Astrocyte (in vitro differentiated cells and primary cell): ENCODE results near the gene PRDM10. TPM values are rescaled to one million over a fixed set of nuclear protein-coding genes. Genes with fewer than 3 reads are reported as not detected.

ENCODE experiments used
- DNase-seq: peaks from one replicate; pipeline ENCODE4 v3.0.0-alpha.2; 2010; ENCODE audit warnings: low read depth
- FAIRE-seq: peaks from 2 replicates; lab custom pipeline; 2011; peaks lifted over from hg19 to GRCh38; lab: Jason Lieb, UNC
- H2AFZ ChIP-seq: 2 replicates; pipeline ENCODE4 v1.6.0; 2012; ENCODE audit warnings: low read depth, low read length, inconsistent platforms
- H3K27ac ChIP-seq: 2 replicates; pipeline ENCODE4 v1.5.1; 2011; ENCODE audit warnings: low read depth, low read length, inconsistent platforms
- H3K27me3 ChIP-seq: 2 replicates; pipeline ENCODE4 v1.6.0; 2011; ENCODE audit warnings: low read length, inconsistent platforms; ENCODE audit not compliant: insufficient read depth
- H3K36me3 ChIP-seq: 2 replicates; pipeline ENCODE4 v1.5.1; 2011; ENCODE audit warnings: low read length, inconsistent platforms; ENCODE audit not compliant: insufficient read depth
- H3K4me1 ChIP-seq: 2 replicates; pipeline ENCODE4 v1.5.1; 2011; ENCODE audit warnings: low read length, inconsistent platforms; ENCODE audit not compliant: insufficient read depth
- H3K4me2 ChIP-seq: 2 replicates; pipeline ENCODE4 v1.6.0; 2012; ENCODE audit warnings: low read length, inconsistent platforms
- H3K4me3 ChIP-seq: 2 replicates; pipeline ENCODE4 v1.5.1; 2011; ENCODE audit warnings: low read depth, mild to moderate bottlenecking, low read length, inconsistent platforms; ENCODE audit not compliant: insufficient read depth
- H3K79me2 ChIP-seq: 2 replicates; pipeline ENCODE4 v1.6.0; 2012; ENCODE audit warnings: mild to moderate bottlenecking, low read length, inconsistent platforms; ENCODE audit not compliant: insufficient read depth
- H3K9ac ChIP-seq: 2 replicates; pipeline ENCODE4 v1.6.0; 2012; ENCODE audit warnings: mild to moderate bottlenecking, low read length, inconsistent platforms
- H3K9me3 ChIP-seq: 2 replicates; pipeline ENCODE4 v1.5.1; 2012; ENCODE audit warnings: low read depth, mild to moderate bottlenecking, low read length, inconsistent platforms; ENCODE audit not compliant: insufficient read depth
- H4K20me1 ChIP-seq: 2 replicates; pipeline ENCODE4 v1.6.0; 2012; ENCODE audit warnings: low read length, inconsistent platforms; ENCODE audit not compliant: insufficient read depth
- H3K27ac Mint-ChIP-seq: one replicate; pipeline ENCODE4 v1.8.0; 2021; ENCODE audit warnings: mild to moderate bottlenecking, mixed read lengths; ENCODE audit not compliant: unreplicated experiment
- H3K27me3 Mint-ChIP-seq: one replicate; pipeline ENCODE4 v1.8.0; 2021; ENCODE audit warnings: low read depth, mixed read lengths; ENCODE audit not compliant: unreplicated experiment
- H3K36me3 Mint-ChIP-seq: one replicate; pipeline ENCODE4 v1.8.0; 2021; ENCODE audit warnings: low read depth, mixed read lengths; ENCODE audit not compliant: unreplicated experiment
- H3K4me1 Mint-ChIP-seq: one replicate; pipeline ENCODE4 v1.8.0; 2021; ENCODE audit warnings: low read depth, mixed read lengths; ENCODE audit not compliant: unreplicated experiment
- H3K4me3 Mint-ChIP-seq: one replicate; pipeline ENCODE4 v1.8.0; 2021; ENCODE audit warnings: mild to moderate bottlenecking, moderate library complexity, mixed read lengths; ENCODE audit not compliant: unreplicated experiment
- H3K9me3 Mint-ChIP-seq: one replicate; pipeline ENCODE4 v1.8.0; 2021; ENCODE audit warnings: mild to moderate bottlenecking, mixed read lengths; ENCODE audit not compliant: unreplicated experiment
- CTCF ChIP-seq: IDR thresholded peaks from 2 replicates; pipeline ENCODE4 v1.5.1; 2011; ENCODE audit warnings: low read depth, mild to moderate bottlenecking, inconsistent platforms, low read length, moderate library complexity; ENCODE audit not compliant: insufficient read depth
- EZH2 ChIP-seq: IDR thresholded peaks from 2 replicates; pipeline ENCODE4 v1.6.1; 2012; ENCODE audit warnings: mild to moderate bottlenecking, low read length, inconsistent platforms; ENCODE audit not compliant: insufficient read depth
- total RNA-seq: library from RNA; stranded (reverse); gene quantifications from 2 replicates; pipeline ENCODE4 v1.2.1, GENCODE V29; 2021

Gene PRDM10
- total RNA-seq, 1 donor from 2014 or later, result 10.1 TPM

- no peaks in the 10 kb centered on the region for H3K9me3 Mint-ChIP-seq
- peaks cover 6% of the 10 kb centered on the region for H3K4me1 ChIP-seq
- H3K27ac Mint-ChIP-seq, result no peak overlapping the region
- TF ChIP-seq CTCF, result no peak
- no peak overlapping the region for H3K9ac ChIP-seq
- no peaks in the 10 kb centered on the region for H3K36me3 ChIP-seq
- no peak overlapping the region for H3K4me2 ChIP-seq
- H3K79me2 ChIP-seq, result peaks cover 2% of the 10 kb centered on the region
- H2AFZ ChIP-seq, result no peak overlapping the region
- H4K20me1 ChIP-seq, result peaks cover 56% of the 10 kb centered on the region
- H3K4me1 Mint-ChIP-seq, result peaks cover 12% of the 10 kb centered on the region
- H3K36me3 Mint-ChIP-seq, result no peaks in the 10 kb centered on the region
- H3K27me3 Mint-ChIP-seq, result no peaks in the 10 kb centered on the region
- H3K4me3 ChIP-seq, result no peak overlapping the region
- no peaks in the 10 kb centered on the region for H3K27me3 ChIP-seq
- no peak overlapping the region for H3K27ac ChIP-seq
- no peak overlapping the region for H3K4me3 Mint-ChIP-seq
- DNase-seq, result no peak
- no peak for FAIRE-seq
- H3K9me3 ChIP-seq, result no peaks in the 10 kb centered on the region
Observed at GRCh38 chr11:129965248-129965647, 37.4 kb downstream of the PRDM10 start.

- no peak overlapping the region for H3K4me3 Mint-ChIP-seq
- peaks cover 11% of the 10 kb centered on the region for H3K4me1 Mint-ChIP-seq
- FAIRE-seq (peak; percentile 56), DNase-seq (peak; percentile 93)
- Histone ChIP-seq H3K9ac (no peak overlapping the region), H3K27ac (no peak overlapping the region), H3K36me3 (peaks cover 3% of the 10 kb centered on the region), H3K9me3 (no peaks in the 10 kb centered on the region), H2AFZ (no peak overlapping the region), H3K27me3 (no peaks in the 10 kb centered on the region), H3K4me2 (peak overlapping the region; percentile 76), H3K4me3 (peak overlapping the region; percentile 17), H3K4me1 (peaks cover 11% of the 10 kb centered on the region), H3K79me2 (no peaks in the 10 kb centered on the region), H4K20me1 (peaks cover 26% of the 10 kb centered on the region)
- TF ChIP-seq CTCF (no peak), EZH2 (no peak)
- no peaks in the 10 kb centered on the region for H3K27me3 Mint-ChIP-seq
- no peaks in the 10 kb centered on the region for H3K9me3 Mint-ChIP-seq
- H3K27ac Mint-ChIP-seq, result peak overlapping the region; percentile 37
- H3K36me3 Mint-ChIP-seq, result peaks cover 7% of the 10 kb centered on the region
Observed at GRCh38 chr11:129960216-129961214, 42.1 kb downstream of the PRDM10 start.

GRCh38 chr11:129959687-129960086 is 42.9 kb downstream of the PRDM10 start:
- Histone ChIP-seq H3K9me3 (no peaks in the 10 kb centered on the region), H3K4me1 (peaks cover 11% of the 10 kb centered on the region), H3K9ac (no peak overlapping the region), H3K27ac (no peak overlapping the region), H3K4me2 (peak overlapping the region; percentile 76), H4K20me1 (peaks cover 26% of the 10 kb centered on the region), H3K79me2 (no peaks in the 10 kb centered on the region), H3K27me3 (no peaks in the 10 kb centered on the region), H2AFZ (no peak overlapping the region), H3K36me3 (peaks cover 3% of the 10 kb centered on the region), H3K4me3 (no peak overlapping the region)
- DNase-seq, result no peak
- TF ChIP-seq EZH2 (no peak), CTCF (no peak)
- Mint-ChIP-seq H3K4me3 (no peak overlapping the region), H3K4me1 (peaks cover 11% of the 10 kb centered on the region), H3K27me3 (no peaks in the 10 kb centered on the region), H3K27ac (peak overlapping the region; percentile 34), H3K9me3 (no peaks in the 10 kb centered on the region), H3K36me3 (peaks cover 7% of the 10 kb centered on the region)
- FAIRE-seq, result no peak
